KOPT-K1 (cell line): ENCODE results near the gene EP400.

ENCODE experiments used
- H3K27ac ChIP-seq: fragments of 200-600 bp; sonication (generic); 2 replicates; pipeline ENCODE4 v1.5.1; 2016; ENCODE audit warnings: antibody characterized with exemption, mild to moderate bottlenecking, low read depth, low read length; ENCODE audit not compliant: poor library complexity, severe bottlenecking
- H3K36me3 ChIP-seq: fragments of 200-600 bp; sonication (generic); 2 replicates; pipeline ENCODE4 v1.5.1; 2017; ENCODE audit warnings: antibody characterized with exemption, mild to moderate bottlenecking, low read length, moderate library complexity; ENCODE audit not compliant: insufficient read depth
- H3K9me3 ChIP-seq: fragments of 200-600 bp; sonication (generic); 2 replicates; pipeline ENCODE4 v1.5.1; 2017; ENCODE audit warnings: antibody characterized with exemption, low read length, mild to moderate bottlenecking; ENCODE audit not compliant: insufficient read depth, poor library complexity, severe bottlenecking

Gene EP400

DNA sequence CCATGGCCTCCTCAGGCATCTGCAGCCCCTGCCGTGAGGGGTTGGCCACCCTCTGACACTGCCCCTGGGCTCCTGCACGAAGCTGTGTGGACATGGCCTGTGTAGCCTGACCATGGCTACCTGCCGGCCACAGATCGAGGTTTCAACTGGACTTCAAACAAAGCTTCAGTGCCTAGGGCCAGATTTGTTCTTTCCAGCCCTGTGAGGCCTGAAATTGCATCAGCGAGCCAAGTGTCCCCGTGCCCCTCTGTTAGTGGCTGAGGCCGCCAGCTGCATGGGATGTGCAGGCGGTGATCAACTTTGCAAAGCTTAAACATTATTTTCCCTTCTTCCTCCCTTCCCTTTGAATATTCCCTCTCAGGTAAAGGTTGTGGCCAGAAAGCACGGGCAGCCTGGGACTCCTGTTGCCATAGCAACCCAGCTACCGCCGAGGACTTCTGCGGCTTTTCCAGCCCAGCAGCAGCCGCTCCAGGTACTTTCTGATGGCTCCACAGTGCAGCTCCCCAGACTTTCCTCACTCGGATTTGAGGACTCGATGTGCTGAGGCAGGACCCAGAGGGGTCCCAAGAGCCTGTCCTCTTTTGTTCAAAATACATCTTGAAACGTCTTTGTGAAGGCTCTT, 158.6 kb downstream of the EP400 start:
- Histone ChIP-seq H3K27ac (no peak overlapping the region), H3K9me3 (no peaks in the 10 kb centered on the region), H3K36me3 (peaks cover 89% of the 10 kb centered on the region)

DNA sequence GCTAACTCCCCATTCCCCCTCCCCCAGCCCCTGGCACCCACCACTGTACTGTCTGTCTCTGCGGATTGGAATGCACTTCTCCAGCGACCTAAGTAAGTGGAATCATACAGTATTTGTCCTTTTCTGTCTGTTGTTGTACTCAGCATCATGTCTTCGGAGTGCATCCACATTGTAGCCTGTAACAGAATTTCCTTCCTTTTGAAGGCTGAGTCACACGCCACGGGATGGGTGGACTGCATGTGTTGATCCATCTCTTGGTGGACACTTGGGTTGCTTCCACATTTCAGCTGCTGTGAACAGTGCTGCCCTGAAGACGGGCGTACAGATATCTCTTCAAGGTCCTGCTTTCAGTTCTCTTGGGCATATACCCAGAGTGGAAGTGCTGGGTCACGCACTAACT, 160.0 kb downstream of the EP400 start:
- H3K27ac ChIP-seq = no peak overlapping the region
- H3K36me3 ChIP-seq = peaks cover 94% of the 10 kb centered on the region

DNA sequence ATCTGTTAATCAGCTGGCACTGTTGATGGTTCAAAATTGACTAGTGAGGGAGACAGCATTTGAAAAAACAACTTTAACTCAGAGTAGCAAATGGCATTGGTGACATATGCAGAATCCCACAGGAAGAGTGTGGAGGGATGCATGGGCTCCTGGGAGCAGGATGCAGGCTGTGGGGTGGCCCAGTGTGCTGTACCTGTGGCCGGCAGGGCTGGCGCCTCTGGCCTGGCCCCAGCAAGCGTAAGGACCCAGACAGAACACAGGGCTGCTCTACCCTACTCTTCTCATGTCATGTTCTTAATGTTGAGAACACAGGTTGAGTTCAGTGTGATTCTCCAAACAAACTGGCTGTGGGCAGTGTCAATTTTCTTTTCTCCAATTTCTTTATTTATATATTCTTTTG, 160.9 kb downstream of the EP400 start:
- Histone ChIP-seq H3K9me3 (no peaks in the 10 kb centered on the region), H3K27ac (no peak overlapping the region), H3K36me3 (peaks cover 96% of the 10 kb centered on the region)

More for the DNA sequence above, 160.0 kb downstream of the EP400 start:
- H3K9me3 ChIP-seq = no peaks in the 10 kb centered on the region

DNA sequence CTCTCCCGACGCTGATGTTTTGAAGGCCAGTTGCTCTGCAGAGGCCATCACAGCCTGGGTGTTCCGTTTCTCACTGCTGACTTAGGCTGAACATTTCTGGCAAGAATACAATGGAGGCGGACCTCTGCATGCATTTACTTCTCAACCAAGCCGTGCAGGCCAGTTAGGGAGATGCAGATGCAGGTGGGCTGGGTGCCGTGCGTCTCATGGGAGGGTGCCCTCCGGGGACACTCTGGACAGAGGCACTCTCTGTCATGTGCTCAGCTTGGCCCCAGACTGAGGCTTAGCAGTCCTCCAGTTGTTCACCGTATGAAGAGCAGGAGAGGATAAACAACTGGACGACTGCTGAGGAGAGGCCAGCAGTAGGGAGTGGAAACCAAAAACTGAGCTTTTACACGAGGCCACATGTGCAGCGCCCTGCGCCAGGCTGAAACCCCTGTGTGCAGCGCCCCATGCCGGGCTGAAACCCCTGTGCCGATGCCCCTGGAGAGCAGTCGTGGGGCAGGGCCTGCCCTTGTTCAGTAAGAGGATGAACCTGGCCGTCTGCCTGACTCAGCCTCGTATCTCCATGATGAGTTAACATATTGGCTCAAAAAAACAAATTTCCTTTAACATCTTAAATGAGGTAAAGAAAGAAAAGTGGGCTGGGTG, 162.0 kb downstream of the EP400 start:
- H3K36me3 ChIP-seq = peaks cover 96% of the 10 kb centered on the region
- H3K9me3 ChIP-seq = no peaks in the 10 kb centered on the region
- no peak overlapping the region for H3K27ac ChIP-seq

DNA sequence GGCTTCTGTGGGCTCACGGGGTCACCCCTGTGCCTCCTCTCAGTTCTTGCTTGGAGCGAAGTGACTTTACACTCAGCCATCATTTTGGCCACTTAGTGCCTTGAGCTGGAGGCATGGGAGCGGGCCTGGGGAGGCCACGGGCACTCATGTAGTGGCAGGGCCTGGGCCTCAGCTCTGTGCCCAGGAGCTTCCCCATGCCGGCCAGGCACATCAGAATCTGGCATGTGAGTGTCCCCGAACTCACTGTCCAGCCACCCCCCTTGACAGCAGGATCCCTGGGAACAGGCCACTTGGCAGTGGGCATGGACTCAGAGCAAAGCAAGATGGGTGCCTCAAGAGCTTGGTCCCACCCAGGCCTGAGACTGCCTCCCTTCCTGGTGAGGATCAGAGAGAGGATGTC, 164.9 kb downstream of the EP400 start:
- H3K27ac ChIP-seq = no peak overlapping the region
- H3K36me3 ChIP-seq = peaks cover 91% of the 10 kb centered on the region
- no peaks in the 10 kb centered on the region for H3K9me3 ChIP-seq

DNA sequence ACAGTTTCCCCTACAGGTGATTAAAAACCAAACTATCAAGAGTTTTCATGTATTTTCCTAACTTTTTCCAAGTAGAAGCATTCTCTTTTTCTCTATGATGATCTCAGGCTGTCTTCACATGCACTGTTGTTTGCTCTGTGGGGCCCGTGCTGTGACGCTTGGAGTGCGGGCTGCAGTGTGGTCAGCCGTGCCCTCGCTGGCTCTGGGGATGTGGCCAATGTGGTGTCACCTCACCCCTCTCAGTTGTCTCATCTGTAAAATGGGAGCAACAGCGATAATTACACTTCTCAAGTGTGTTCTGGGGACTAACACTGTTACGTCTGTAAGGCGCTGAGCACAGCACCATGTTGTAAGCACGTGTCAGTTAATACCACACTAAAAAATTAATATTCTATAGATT, 165.8 kb downstream of the EP400 start:
- Histone ChIP-seq H3K27ac (no peak overlapping the region), H3K9me3 (no peaks in the 10 kb centered on the region), H3K36me3 (peaks cover 91% of the 10 kb centered on the region)

DNA sequence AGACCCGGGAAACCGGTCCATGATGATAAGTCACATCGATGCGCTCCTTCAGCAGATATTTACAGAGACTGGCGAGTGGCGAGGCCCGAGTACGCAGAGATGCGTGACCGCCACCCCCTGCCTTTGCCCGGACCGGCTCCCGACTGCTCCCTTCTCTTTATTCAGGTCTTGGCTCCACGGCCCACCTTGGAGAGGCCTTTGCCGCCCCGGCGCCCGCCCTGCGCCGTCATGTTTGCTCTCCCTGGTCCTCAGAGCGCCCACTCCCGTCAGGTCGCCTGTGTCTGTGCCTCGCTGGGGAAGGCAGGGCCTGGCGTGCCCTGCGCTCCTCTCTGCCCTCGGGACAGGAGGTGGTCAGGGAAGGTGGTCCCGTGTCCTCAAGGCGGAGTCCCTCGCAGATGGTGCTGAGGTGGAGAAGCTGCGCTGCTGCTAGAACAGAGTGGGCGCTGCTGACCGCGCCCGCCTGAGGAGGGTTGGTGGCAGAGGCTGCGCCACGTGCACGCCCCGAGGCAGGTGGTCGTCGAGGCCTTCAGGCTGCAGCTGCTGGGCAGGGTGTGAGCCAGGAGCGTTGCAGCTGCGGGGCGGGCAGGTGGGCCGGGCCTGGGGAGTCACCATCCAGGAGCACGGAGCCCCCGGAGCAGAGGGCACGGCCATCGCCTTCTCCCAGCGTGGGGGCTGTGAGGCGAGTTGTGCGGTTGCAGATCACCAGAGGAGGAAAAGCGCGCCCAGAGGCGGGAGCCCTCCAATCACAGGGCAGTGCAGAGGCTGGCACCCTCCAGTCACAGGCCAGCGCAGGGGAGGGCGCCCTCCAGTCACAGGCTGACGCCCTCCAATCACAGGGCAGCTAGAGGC, 167.2 kb downstream of the EP400 start:
- Histone ChIP-seq H3K9me3 (no peaks in the 10 kb centered on the region), H3K27ac (no peak overlapping the region), H3K36me3 (peaks cover 91% of the 10 kb centered on the region)

DNA sequence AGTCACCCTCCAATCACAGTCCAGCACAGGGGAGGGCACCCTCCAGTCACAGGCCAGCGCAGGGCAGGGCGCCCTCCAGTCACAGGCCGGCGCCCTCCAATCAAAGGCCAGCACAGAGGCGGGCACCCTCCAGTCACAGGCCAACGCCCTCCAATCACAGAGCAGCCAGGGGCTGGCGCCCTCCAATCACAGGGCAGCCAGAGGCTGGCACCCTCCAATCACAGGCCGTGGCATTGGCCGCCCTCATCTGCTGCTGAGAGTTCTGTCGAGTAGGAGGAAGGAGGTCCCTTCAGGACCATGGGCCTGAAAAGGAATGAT, 167.8 kb downstream of the EP400 start:
- Histone ChIP-seq H3K36me3 (peaks cover 91% of the 10 kb centered on the region), H3K9me3 (no peaks in the 10 kb centered on the region), H3K27ac (no peak overlapping the region)

DNA sequence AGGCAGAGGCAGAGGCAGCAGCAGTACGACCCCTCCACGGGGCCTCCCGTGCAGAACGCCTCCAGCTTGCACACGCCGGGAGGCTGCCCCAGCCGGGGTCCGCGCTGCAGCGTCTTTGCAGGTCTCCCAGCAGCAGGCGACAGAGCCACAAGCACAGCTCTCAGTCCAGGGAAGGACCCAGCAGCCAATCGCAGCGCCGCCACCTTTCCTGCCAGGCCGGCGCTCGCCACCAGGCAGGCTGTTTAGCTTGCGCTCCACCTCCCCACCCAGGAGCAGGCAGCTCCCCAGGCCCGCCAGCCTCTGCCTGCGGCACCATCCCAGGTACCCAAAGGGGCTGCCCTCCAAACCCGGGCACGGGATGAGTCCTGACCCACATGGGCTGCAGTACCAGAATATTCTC, 169.1 kb downstream of the EP400 start:
- peaks cover 86% of the 10 kb centered on the region for H3K36me3 ChIP-seq
- H3K9me3 ChIP-seq = no peaks in the 10 kb centered on the region
- no peak overlapping the region for H3K27ac ChIP-seq

DNA sequence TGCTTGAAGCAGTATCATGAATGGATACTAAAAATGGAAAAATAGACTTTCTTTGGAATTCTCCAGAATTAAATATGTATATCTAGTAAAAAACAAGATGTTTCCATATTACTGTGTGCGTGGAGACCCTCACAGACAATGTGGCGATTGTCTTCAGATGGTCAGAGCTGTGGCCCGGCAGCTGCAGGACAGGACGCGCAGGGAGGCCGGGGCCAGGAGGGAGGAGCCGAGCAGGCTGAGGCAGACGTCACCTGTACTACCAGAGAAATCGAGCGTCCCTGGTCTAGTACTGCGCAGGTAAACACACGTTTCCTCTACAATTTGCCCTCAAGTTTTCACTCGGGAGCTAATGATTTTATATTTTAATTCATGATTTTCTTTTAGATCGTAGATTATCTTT, 171.5 kb downstream of the EP400 start:
- Histone ChIP-seq H3K36me3 (peaks cover 86% of the 10 kb centered on the region), H3K27ac (no peak overlapping the region)

DNA sequence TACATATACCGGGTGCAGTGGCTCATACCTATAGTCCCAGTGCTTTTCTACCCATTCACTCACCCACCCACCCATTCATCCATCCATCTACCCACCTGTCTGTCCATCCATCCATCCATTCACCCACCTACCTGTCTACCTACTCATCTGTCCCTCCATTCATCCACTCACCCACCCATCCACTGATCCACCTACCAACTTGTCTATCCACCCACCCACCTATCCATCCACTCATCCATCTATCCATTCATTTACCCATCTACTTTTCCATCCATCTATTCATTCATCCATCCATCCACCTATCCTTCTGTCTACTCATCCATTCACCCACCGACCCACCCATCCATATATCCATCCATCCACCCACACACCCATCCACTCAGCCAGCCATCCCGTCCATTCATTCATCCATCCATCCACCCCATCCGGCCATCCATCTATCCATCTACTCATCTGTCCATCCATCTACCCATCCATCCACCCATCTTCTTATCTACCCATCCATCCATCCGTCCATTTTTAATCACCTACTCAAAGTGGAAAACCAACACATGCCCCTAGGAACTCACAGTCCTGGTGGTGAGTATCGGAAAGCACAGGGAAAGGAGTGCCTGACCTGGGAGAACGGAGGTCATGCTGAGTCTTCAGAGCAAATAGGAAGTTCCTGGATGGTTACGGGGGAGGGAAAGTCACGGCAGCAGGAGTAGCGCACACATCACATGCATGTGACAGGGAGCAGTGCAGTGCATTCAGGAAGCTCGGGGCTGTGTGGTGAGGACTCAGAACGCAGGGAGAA, 174.4 kb downstream of the EP400 start:
- Histone ChIP-seq H3K9me3 (peaks cover 14% of the 10 kb centered on the region), H3K36me3 (peaks cover 92% of the 10 kb centered on the region), H3K27ac (peak overlapping the region; percentile 27)

More for the DNA sequence above, 171.5 kb downstream of the EP400 start:
- no peaks in the 10 kb centered on the region for H3K9me3 ChIP-seq

DNA sequence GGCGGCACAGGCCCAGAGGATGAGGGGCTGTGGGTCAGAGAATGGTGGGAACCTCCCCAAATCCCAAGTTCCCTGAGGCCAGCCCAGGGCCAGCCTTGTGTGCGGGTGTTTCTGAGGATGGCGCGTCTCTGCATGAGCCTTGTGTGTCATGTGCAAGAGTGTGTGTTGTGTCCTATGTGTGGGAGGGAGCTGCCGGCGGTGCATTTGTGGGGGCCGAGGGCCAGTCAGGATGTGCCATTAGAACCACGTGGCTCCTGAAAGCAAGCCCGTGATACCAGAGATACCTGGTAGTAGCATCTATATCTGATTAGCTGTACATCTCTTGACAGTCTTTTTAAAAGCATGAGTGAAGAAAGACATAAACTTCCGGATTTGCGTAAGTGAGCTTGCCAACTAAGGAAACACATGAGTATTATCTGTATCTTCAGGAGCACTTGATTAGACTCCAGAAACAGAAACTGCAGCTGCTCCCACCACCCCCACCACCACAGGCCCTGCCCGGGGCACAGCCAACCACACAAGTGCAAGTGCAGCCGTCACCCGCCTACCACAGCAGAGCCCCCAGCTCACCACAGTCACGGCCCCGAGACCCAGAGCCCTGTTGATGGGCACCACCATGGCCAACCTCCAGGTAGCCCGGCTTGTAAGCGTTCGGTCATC, 175.2 kb downstream of the EP400 start:
- Histone ChIP-seq H3K9me3 (peaks cover 14% of the 10 kb centered on the region), H3K27ac (peak overlapping the region; percentile 27), H3K36me3 (peaks cover 91% of the 10 kb centered on the region)

DNA sequence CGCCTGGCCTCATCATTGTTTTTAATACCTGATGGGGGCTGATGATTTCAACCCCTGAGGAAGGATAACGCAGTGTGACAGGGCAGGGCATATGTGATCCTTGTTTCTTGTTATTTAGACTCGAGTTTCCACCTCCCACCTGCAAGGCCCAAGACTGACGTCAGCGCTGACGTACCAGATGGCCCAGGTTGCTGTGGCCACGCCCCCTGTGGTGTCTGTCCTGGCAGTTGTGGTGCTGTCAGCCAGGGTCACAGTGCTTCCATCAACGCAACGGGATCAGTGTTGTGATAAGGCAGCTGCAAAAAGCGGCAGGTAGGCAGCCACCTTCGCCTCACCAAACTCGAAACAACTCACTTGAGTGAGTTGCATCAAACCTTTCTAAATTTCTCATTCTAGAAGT, 176.0 kb downstream of the EP400 start:
- Histone ChIP-seq H3K27ac (no peak overlapping the region), H3K36me3 (peaks cover 90% of the 10 kb centered on the region)

DNA sequence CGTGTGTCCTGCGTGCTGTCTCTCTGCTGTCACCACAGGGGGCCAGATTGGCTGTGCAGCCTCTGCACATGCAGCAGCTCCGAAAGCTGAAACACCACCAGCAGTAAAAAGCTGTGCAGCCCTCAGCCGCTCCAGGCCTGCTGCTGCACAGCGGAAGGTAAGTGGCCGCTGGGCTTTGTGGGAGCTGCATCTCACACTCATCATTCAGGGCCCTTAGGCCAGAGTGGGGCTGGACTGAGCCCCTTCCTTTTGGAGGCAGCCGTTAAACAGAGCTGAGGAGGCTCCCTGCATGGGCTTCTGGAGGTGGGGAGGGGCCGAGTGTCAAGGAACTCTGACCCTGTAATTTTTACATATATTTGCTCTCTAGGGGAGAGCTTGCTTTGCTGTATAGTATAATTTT, 177.3 kb downstream of the EP400 start:
- H3K9me3 ChIP-seq = peaks cover 14% of the 10 kb centered on the region
- no peak overlapping the region for H3K27ac ChIP-seq
- peaks cover 77% of the 10 kb centered on the region for H3K36me3 ChIP-seq

More for the DNA sequence above, 176.0 kb downstream of the EP400 start:
- peaks cover 14% of the 10 kb centered on the region for H3K9me3 ChIP-seq
